GM21529 (cell line): ENCODE results near the gene GPR55.

ENCODE experiments used
- ATAC-seq: cut with Tn5 transposase; IDR thresholded peaks from one replicate; pipeline ENCODE4 v1.9.1; 2021; ENCODE audit not compliant: unreplicated experiment

GPR55 gene

DNA sequence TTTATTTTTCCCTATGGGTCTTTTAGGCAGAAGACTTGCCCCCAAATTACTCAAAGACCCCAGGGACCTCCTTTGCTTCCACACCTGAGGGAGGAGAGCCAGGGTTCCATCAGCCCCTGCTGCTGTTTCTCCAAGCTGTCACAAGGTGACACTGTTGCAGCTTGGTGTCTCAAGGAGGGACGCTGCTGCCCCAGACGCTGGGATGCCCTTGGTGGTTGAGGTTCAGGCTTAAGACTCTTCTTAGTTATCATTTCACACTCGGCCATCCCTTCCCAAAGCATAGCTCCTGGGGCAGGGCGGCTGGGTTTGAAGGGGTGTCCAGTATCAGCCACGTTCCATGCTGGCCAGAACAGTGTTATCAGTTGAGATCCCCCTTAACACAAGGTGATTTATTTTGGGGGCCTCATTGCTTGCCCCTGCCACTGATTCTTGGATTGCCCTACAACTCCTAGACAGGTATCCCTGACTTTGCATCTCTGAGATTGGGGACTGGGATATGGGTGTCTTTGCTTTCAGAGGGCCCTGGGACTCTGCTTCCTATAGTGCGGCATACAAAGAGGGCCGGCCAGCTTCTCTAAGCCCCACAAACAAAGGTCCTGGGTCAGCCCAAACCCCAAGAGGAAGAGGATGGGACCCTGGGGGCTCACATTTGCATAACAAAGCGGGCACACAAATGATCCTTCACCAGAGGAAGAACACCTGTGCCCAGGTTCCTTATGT, 22.7 kb downstream of the GPR55 start:
- ATAC-seq = peak; percentile 68

DNA sequence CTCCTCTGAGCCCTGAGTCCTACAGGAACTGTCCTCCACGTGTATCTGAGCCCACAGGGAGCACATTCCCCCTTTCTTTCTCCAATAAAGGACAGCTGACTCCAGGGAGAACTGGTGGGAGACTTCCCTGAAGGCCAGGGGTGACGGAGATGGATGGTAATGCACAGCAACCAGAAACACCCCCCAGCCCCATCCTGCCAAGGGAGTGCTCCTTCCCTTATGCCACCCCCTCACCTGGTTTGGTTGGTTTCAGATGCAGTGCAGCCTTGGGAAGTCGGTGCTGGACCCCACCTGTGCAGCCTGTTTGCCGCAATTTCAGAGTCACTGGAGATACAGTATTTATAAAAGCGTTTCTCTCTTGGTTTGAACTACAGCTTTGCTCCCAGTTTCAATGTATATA, 24.0 kb downstream of the GPR55 start:
- no peak for ATAC-seq

DNA sequence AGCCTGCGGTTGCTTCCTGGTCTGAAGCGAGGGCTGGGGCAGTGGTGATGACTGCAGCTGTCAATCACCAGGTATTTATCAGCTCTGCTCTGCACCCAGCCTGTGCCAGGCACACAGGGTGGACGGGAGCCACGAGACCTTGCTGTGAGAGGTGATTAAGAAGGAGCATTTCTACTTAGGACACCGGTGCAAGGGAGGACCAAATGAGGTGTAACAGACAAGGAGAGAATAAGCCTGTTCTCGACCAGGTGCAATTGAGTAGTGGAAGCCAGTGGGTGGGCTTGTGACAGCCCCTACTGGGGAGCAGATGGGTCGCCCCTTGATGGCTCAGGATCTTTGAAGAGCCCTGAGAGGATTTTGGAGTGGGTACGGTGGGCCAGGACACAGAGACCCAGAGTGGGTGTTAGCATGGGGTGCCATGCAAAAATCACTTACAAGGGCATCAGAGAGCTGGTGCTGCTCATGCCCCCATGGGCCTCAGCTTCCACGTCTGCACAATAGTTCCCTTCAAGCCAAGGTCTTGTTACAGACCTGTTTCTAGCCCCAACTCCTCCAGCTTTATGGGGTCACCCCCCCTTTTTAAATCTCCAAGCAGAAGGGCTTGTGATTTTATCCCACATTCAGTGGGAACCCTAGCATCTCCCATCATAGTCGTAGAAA, 24.6 kb downstream of the GPR55 start:
- no peak for ATAC-seq

DNA sequence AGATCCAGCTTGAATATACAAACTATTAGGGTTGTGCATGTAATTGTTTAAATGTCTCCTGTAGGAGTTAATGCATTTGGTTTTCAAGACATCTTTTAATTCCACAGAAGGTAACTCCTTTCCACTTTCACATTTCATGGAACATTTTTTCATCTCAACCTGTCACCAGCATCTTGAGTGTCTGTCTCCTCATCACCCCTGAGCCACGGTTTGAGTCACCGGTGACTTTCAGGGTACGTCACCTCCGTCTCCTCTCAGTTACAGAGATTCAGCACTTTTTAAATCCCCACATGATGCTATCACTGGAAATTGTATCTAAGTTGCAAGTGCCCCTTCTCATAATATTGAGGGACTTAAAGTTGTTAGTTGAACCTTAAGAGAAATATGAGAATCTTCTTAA, 25.3 kb downstream of the GPR55 start:
- no peak for ATAC-seq

DNA sequence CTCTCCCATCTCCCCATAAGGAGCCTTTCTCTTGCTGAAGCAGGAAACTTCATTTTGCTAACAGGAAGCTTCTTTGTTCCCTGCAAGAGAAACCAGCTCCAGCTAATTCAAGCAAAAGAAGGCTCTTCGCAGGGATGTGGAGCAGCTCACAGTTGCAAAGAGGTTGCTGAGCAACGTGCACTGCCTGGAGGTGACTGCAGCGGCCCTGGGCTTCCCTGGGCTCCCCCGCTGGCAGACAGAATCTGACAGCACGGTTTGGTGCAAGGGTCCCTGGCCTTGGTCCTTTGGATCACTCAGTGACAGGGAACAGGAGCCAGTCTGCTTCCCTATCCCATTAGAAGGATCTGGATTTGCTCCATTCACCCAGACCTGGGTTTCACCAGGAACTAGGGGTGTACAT, 25.8 kb downstream of the GPR55 start:
- no peak for ATAC-seq

DNA sequence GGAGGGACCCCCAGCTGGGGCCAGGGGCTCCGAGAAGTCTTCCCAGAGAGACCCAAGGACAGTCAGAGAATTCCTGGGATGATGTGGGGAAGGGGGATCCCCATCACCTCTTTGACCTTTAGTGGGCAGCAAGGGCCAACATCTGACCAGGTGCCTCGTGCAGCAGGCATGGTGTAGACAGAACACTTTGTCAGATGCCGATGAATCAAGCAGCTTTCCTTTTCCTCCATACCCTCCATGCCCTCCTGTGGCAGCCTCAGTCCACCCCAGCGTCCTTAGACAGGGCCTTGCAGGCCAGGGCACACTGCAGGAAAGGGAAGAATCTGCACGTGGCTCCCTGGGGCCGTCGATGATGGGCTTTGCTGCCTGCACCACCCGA, 26.3 kb downstream of the GPR55 start:
- no peak for ATAC-seq

DNA sequence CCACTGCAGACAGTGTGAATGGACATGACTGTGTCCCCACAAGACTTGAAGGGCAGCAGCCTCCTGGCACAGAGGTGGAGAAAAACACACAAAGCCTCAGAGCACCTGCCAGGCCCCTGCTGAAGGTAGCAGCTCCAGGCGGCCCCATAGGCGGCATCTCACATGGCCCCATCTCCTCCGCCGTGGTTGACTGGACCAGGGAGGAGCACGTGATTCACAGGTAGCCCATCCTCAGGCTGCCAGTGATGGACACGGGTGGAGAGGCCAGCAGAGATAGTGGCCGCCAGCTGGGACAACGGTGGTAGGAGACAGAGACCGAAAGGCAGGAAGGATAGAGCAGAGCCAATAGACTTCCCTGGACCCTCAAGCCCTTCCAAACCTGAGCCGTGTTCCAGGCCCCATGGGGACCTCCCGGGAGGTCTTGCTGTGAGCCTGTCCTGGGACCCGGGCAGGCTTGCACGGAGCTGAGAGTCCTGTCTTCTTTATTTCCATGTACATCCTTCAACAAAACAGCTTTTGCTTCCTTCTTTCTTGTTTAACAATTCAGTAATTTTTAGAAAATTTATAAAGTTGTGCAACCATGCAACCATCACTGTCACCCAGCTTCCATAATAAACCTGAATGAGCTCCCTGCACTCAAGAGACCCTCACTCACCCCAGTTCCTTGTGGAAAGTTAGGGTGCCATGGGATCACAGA, 26.9 kb downstream of the GPR55 start:
- ATAC-seq = no peak

DNA sequence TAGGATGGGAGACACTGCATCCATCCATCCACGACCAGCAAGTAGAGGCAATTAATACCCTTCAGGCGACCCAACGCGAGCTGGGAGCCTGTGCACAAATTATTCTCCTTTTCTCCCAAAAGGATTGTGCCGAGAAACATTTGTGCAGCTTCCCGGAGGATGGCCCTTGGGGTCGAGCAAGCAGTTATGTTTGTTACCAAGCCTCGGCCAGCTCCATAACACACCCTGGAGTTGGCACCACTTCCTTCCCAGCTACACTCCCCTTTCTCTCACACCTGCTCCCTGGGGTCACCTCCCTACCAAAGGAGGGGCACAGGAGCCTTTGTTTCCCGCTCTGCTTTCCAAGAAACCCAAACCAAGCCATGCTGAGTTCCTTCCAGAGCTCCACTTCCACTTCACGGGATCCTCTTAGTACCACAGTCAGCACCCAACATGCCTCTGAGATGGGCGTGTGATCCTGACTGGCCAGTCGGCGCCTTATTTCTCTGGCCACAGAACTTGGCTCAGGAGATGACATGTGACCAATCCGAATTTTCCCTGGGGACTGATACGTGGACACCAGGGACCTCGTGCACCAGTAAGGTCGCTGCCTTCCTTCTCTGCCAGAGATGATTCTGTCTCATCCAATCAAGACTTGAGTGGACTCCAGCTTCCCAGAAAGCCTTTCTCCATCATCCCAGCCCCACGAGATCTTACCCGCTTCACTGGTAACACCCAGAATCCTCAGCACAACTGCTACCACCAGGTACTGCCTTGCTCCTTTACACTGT, 28.5 kb downstream of the GPR55 start:
- no peak for ATAC-seq

DNA sequence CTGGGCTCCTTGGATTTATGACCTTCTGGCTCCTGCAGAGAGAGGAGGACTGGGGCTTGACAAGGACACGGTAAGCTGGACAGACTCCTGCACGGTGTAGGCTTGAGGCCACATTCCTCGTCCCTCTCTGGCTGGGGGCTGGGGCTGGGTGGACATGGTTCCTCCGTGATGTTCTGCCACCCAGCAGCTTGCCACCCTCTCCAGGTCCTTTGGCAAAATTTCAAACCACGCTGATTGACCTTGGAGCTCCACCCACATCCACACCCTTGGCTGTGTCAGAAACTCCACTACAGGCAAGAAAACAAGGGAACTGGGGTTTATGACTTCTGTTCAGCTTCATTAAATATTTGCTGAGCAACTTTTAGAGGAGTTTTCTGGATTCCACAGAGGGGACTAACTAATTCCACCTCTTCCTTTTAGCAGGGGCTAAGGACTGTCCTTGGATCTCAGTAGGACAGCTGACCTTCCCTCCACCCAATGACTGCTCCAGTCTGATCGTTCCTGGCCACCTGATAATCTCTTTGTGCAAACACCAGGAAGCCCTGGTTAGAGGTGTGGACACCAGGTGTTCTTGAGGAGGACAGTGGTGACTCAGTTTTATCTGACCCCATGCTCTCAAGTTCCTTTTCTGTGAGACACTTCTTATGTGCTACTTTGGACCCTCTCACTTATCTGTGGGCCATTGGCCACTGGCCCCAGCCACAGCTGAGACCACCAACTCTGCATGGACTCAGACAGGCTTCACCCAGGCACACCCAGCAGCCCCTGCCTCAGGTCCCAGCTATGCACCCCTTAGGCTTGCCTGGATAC, 29.3 kb downstream of the GPR55 start:
- ATAC-seq = no peak

DNA sequence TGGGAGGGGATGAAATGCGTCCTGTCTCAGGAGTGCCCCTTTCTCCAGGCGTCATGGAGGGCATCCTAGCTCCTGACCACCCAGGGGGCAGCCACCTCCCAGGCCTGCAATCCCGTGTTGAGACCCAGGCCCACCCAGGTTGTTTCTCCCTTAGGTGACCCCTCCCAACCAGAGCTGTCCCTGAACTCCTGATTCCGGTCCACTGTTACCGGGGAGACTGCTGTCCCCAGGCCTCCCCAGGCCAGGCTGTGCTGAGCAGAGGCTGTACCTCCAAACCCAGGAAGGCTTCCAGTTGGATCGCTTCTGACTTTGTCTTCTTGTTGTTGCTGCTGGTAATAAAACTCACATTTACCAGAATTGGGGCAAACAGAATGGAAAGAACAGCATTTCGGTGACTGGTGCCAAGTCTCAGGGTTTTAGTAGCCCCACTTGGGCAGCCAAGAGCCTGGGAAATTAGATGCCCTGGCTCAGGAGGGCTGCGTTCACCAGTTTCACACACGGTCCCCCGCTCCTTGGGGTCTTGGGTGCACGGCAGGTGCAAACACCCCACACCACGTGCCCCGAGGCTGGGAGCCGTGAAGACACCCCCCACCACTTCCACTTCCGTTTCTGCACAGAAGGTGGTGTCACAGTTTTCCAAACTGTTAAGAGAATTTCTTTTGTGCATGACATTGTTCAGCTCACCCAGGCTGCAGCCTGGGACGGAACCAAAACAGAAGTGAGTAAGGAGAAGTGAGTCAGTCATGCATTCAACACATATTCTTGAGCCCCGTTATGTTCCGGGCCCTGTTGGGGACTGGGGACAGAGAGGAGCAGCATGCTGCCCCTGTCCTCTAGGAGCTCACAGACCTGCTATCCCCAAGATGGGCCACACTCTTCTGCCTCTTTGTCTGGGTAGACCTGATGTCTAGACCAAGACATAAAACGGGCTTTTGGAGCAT, 30.9 kb downstream of the GPR55 start:
- ATAC-seq = peak; percentile 43

DNA sequence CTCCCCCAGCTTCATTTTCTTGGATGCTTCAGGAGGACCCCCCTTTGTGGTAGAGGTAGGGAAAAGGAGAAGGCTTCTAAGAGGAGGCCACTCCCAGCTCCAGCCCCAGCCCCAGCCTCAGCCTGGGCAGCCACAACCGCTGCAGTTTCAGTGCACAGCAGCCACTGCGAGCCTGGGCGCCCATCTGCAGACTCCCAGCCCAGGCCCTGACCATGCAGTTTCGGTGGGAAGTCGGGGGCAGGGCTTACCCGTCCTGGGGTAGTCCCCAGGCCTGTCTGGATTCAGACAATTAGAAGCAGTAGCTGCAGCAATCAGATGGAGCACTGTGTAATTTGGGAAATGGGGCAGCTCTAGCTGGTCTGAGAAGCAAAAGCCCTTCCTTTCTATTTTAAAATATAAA, 31.7 kb downstream of the GPR55 start:
- ATAC-seq = peak; percentile 86

DNA sequence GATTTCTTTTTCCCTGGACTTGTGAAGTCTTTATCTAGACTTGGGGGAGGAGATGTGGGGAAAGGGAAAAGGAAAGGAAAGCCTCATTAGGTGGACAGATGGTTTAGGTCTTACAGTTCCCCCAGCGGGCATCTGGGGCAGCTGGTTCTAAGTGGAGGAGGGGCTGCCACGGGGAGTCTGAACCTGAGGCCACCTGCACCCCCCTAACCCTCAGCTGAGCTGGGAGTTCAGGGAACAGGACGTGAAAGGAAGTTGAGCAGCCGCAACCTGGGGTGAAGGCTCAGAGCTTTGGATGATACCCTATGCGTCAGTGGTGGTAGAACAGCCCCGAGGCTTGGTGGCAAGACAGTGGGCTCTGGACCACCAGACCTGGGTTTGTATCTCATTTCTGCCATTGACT, 33.5 kb downstream of the GPR55 start:
- no peak for ATAC-seq

DNA sequence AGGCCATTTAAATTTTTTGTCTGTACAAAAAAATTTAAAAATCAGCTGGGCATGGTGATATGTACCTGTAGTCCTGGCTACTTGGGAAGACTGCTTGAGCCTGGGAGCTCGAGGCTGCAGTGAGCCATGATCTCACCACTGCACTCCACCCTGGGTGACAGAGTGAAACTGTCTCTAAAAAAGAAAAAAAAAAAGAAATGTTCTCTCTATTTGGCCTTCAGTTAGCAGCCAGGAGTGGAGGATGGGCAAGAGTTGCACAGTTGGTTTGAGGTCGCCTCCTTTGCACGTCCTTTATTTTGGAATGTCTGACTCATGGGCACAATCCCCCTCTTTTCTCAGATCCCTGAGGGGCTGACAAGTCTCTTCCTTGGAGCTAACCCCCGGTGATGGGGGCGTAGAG, 34.0 kb downstream of the GPR55 start:
- ATAC-seq = no peak

DNA sequence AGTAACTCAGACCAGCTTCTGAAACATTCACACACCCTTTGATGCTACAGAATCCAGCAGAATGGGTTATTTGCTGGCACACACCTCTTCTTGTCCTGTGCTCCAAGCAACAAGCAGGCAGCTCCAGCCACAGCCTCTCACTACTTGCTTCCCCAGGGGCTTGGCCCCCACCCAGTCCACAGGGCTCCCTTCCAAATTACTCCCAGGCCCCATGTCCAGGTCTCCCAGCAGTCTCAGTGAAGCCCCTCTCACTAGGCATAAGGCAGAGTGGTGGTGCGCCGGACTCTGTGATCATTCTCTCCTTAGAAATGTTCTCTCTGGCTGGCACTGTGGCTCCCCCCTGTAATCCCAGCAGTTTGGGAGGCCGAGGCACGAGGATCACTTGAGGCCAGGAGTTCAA, 34.4 kb downstream of the GPR55 start:
- ATAC-seq = no peak

DNA sequence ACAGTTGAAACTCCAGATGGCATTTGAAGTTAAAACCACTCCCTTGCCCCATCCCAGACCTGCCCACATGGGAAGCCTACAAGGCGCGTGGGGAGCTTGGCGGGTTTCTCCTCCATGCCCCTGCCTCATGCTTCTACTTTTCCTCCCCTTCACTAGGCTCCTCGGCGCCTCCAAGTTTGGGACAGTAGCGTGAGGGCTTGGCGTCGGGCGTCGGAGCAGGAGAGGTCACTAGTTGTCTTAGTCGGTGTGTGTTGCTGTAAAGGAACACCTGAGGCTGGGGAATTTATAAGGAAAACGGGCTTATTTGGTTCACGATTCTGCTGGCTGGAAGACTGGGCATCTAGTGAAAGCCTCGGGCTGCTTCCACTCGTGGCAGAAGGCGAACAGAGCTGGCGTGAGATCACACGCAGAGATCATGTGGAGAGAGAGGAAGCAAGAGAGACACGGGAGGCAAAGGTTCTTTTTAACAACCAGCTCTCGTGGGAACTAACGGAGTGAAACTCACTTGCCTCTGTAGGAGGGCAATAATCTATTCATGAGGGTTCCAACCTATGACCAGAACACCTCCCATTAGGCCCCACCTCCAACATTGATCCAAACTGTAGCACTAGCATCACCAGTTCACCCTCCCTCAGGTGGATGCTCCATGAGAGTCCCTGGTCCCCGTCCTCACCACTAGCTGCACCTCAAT, 35.0 kb downstream of the GPR55 start:
- no peak for ATAC-seq

DNA sequence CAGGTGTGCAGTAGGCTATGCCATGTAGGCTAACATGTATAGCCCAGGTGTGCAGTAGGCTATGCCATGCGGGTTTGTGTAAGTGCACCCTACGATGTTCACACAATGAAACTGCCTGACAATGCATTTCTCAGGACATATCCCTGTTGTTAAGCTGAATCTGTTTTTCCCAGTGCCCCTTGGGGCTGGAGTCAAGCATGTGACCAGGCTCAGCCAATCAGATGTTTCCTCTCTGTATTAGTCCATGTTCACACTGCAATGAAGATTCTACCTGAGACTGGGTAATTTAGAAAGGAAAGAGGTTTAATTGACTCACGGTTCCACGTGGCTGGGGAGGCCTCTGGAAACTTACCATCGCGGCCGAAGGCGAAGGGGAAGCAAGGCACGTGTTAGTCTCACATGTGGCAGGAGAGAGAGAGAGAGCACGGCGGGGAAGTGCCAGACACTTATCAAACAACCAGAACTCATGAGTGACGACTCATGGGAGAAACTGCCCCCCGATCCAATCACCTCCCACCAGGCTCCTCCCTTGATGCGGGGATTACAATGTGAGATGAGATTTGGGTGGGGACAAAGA, 36.1 kb downstream of the GPR55 start:
- ATAC-seq = no peak

DNA sequence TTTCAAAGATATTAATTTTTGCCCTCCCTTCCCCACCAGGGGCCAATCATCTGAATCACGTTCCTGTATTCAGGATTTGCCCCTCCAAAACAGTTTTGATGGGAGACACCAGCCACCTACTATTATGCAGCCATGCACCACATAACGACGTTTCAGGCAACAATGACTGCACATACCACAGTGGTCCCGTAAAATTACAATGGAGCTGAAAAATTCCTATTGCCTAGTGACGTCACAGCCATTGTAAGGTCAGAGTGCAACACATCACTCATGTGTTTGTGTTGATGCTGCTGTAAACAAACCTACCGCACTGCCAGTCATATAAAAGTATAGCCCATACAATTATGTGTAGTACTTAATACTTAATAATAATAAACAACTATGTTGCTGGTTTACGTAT, 37.7 kb downstream of the GPR55 start:
- no peak for ATAC-seq

DNA sequence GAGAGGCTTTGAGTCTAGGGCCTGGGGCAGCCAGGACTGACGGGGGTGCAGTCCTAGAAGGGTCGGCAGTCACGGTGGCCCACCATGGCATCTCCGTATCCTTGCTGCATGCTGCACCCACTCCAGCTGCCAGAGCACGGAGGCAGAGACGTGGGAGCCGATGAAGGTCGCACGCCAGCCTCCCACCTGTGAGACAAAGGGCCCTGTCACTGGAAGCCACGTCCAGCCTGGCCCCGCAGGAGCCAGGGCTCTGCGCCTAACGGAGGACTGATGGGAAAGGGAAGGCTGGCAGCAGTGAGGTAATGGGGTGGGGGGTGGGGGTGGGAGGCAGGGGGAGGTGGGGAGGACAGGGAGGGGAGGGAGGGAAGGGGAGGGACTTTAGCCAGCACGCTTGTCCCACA, 38.4 kb downstream of the GPR55 start:
- ATAC-seq = no peak

DNA sequence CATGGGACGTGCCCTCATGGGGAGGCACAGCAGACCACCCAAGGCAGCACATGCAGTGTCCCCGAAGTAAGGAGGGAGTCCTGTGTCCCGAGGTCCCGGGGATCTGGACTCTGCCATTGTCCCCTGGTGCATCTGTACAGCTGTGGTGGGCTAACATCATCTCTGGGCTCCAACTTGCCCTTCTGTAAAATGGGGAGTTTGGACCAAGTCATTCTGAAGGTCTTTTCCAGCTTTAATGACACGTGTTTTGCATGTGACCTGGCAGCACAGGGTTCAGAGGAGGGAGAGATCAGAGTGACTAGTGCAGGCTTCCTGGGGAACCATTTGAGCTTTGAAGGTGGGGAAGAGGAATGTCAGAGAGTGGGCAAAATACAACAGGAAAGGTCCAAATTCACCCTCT, 38.8 kb downstream of the GPR55 start:
- no peak for ATAC-seq
